Esophagus squamous epithelium (tissue), 5 donors: ENCODE measurements around the gene SRA1. TPM values are rescaled to one million over a fixed set of nuclear protein-coding genes. Genes with fewer than 3 reads are reported as not detected.

Experiments used
- DNase-seq: peaks from one replicate; lab custom pipeline; 2025; lab: John Stamatoyannopoulos, UW
- H3K27ac ChIP-seq, 4 donors: fragments of 200-600 bp; sonication (generic); one replicate each; pipeline ENCODE4 v1.5.1; 2016 to 2019; ENCODE audit warnings: mild to moderate bottlenecking in 1 of 4
- H3K27me3 ChIP-seq, 4 donors: fragments of 200-600 bp; sonication (generic); 1 replicate in 3 of 4; 2 replicates in 1 of 4; pipeline versions ENCODE4 v1.5.1 to v1.6.0; 2017 to 2021; ENCODE audit warnings: antibody characterized with exemption in 1 of 4
- H3K36me3 ChIP-seq, 3 donors: fragments of 200-600 bp; sonication (generic); one replicate each; pipeline ENCODE4 v1.5.1; 2016 to 2019
- H3K4me1 ChIP-seq, 3 donors: fragments of 200-600 bp; sonication (generic); one replicate each; pipeline ENCODE4 v1.5.1; 2017 to 2019
- H3K4me3 ChIP-seq, 4 donors: fragments of 200-600 bp; sonication (generic); 1 replicate in 3 of 4; 2 replicates in 1 of 4; pipeline ENCODE4 v1.5.1; 2016 to 2019; ENCODE audit warnings: mild to moderate bottlenecking in 2 of 4, moderate library complexity in 1 of 4
- H3K9me3 ChIP-seq, 3 donors: fragments of 200-600 bp; sonication (generic); one replicate each; pipeline ENCODE4 v1.5.1; 2016 to 2019
- CTCF ChIP-seq, 6 experiments: fragments of 450-650 bp in 4 of 6; fragments of 200-600 bp in 2 of 6; sonication (generic) in 2 of 6; IDR thresholded peaks; one replicate each; pipeline ENCODE4 v1.5.1; 2016 to 2019; ENCODE audit warnings: antibody characterized with exemption in 6 of 6, mild to moderate bottlenecking in 4 of 6, moderate library complexity in 4 of 6
- POLR2A ChIP-seq, 4 donors: fragments of 450-650 bp; IDR thresholded peaks; one replicate each; pipeline ENCODE4 v1.6.1; 2017; ENCODE audit warnings: antibody characterized with exemption in 4 of 4, mild to moderate bottlenecking in 4 of 4, moderate library complexity in 3 of 4
- WGBS, 2 donors: methylation state at CpG; one replicate each; pipeline ENCODE4 v1.1.5; 2018; 5-methylcytosine and 5-hydroxymethylcytosine counted together
- intact Hi-C: fragments of 100-400 bp; cut with DNase I; formaldehyde crosslinking; loops from one replicate; pipeline ENCODE4 v1.15.0; 2022
- total RNA-seq, 4 donors: library from RNA; depleted of rRNA; stranded (reverse); fragments of >200 nt; gene quantifications; one replicate each; pipeline ENCODE4 v1.1.0, GENCODE V29; 2016
- donor health status: DM: yes; HTN: yes; CAD: no.

The SRA1 gene
- total RNA-seq, 4 donors from 2014 or later = 17.4 to 22.3 (median 21.0) TPM

- H3K27me3 ChIP-seq = no peaks in the 10 kb centered on the region
- peaks cover 0 to 36% (median 0%) of the 10 kb centered on the region in 3 donors for H3K36me3 ChIP-seq
- no peaks in the 10 kb centered on the region for H3K9me3 ChIP-seq
- WGBS, 2 donors = 82 to 88% methylated on average over 2 to 7 of the region's 10 CpGs
- no peak for TF ChIP-seq POLR2A (IDR thresholded peaks at IDR 0.05)
- TF ChIP-seq CTCF (IDR thresholded peaks at IDR 0.05) = no peak
- intact Hi-C loops = no loop called here
- no peak for DNase-seq
- no peak overlapping the region for H3K27ac ChIP-seq
- peaks cover 21 to 53% (median 29%) of the 10 kb centered on the region in 3 donors for H3K4me1 ChIP-seq
- H3K4me3 ChIP-seq = no peak overlapping the region
Observed at GRCh38 chr5:140560227-140560626, 3.0 kb upstream of the SRA1 start.

GRCh38 chr5:140558542-140558941 lies 1.3 kb upstream of the SRA1 start:
- Histone ChIP-seq H3K4me1 (peaks cover 16 to 62% (median 33%) of the 10 kb centered on the region in 3 donors), H3K27ac (peak overlapping the region in 1 of 4 donors; percentile 96), H3K36me3 (peaks cover 0 to 43% (median 0%) of the 10 kb centered on the region in 3 donors), H3K4me3 (no peak overlapping the region), H3K27me3 (no peaks in the 10 kb centered on the region), H3K9me3 (no peaks in the 10 kb centered on the region)
- intact Hi-C loops = no loop called here
- TF ChIP-seq POLR2A (IDR thresholded peaks at IDR 0.05) = no peak
- no peak for TF ChIP-seq CTCF (IDR thresholded peaks at IDR 0.05)
- no peak for DNase-seq
- 90 to 93% methylated on average over 4 to 6 of the region's 9 CpGs for WGBS, 2 donors

- peaks cover 0 to 48% (median 0%) of the 10 kb centered on the region in 3 donors for H3K36me3 ChIP-seq
- DNase-seq = no peak
- H3K9me3 ChIP-seq = no peaks in the 10 kb centered on the region
- intact Hi-C loops = no loop called here
- H3K4me1 ChIP-seq = peaks cover 11 to 62% (median 28%) of the 10 kb centered on the region in 3 donors
- H3K4me3 ChIP-seq = peak overlapping the region in 1 of 4 donors; percentile 74
- H3K27me3 ChIP-seq = no peaks in the 10 kb centered on the region
- 78 to 83% methylated on average over 3 of the region's 3 CpGs for whole genome bisulfite sequencing, 2 donors
- no peak for TF ChIP-seq CTCF (IDR thresholded peaks at IDR 0.05)
- no peak for TF ChIP-seq POLR2A (IDR thresholded peaks at IDR 0.05)
- H3K27ac ChIP-seq = peak overlapping the region; percentile 89 to 96 (median 91)
Observed at GRCh38 chr5:140557965-140558364, 692 bp upstream of the SRA1 start.

- peaks cover 11 to 47% (median 24%) of the 10 kb centered on the region in 3 donors for H3K4me1 ChIP-seq
- no peak for DNase-seq
- H3K27me3 ChIP-seq = no peaks in the 10 kb centered on the region
- H3K27ac ChIP-seq = peak overlapping the region in 3 of 4 donors; percentile 89 to 96 (median 90)
- no peaks in the 10 kb centered on the region for H3K9me3 ChIP-seq
- TF ChIP-seq CTCF (IDR thresholded peaks at IDR 0.05) (no peak), POLR2A (IDR thresholded peaks at IDR 0.05) (no peak)
- intact Hi-C loops = no loop called here
- WGBS, 2 donors = 4 to 7% methylated on average over 6 of the region's 6 CpGs
- H3K36me3 ChIP-seq = peaks cover 0 to 53% (median 8%) of the 10 kb centered on the region in 3 donors
- peak overlapping the region; percentile 50 to 82 (median 72) for H3K4me3 ChIP-seq
Observed at GRCh38 chr5:140556438-140556837, 835 bp downstream of the SRA1 start.

- H3K4me3 ChIP-seq = peak overlapping the region in 2 of 4 donors; percentile 74 to 82
- H3K36me3 ChIP-seq = peaks cover 0 to 53% (median 14%) of the 10 kb centered on the region in 3 donors
- H3K27ac ChIP-seq = peak overlapping the region in 2 of 4 donors; percentile 4 to 96
- intact Hi-C loops = no loop called here
- H3K27me3 ChIP-seq = no peaks in the 10 kb centered on the region
- TF ChIP-seq POLR2A (IDR thresholded peaks at IDR 0.05) (no peak), CTCF (IDR thresholded peaks at IDR 0.05) (no peak)
- H3K9me3 ChIP-seq = no peaks in the 10 kb centered on the region
- WGBS, 2 donors = 53 to 91% methylated on average over 1 of the region's 1 CpG
- H3K4me1 ChIP-seq = peaks cover 11 to 47% (median 24%) of the 10 kb centered on the region in 3 donors
- DNase-seq = no peak
Observed at GRCh38 chr5:140555747-140556312, 1.4 kb downstream of the SRA1 start.
